ENCODE results near the gene TNKS1BP1.

The TNKS1BP1 gene

GRCh38 chr11:57251491-57252104 lies 73.2 kb downstream of the TNKS1BP1 start:
- no peak for DNase-seq

DNA sequence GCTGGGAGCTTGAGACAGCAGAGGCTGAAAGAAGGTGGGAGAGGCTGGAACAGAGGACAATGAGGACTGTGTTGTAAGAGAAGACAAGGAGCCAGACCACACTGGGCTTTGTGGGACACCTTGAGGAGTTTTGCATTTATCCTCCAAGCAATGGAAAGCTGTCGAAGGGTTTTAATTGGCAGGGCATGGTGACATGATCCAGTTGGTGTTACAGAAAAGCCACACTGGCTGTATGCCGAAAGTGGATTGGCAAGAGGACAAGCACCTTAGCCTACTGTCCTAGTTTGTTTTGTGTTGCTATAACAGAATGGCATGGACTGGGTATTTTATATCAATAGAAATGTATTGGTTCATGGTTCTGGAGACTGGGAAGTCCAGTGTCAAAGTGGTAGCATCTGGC lies 73.7 kb downstream of the TNKS1BP1 start:
- no peak for DNase-seq

Data from GDM1 (cell line).